IMR-90 (cell line): ENCODE results near the gene NUDCD3. TPM values are rescaled to one million over a fixed set of nuclear protein-coding genes. Genes with fewer than 3 reads are reported as not detected.

Experiments used
- ATAC-seq: fragments of 200-7000 bp; cut with Tn5 transposase; 2 replicates; pipeline ENCODE4 v1.9.1; 2020; ENCODE audit warnings: low read depth, mild to moderate bottlenecking, moderate library complexity
- BruUV-seq: library from RNA; stranded (reverse); fragments of 400-500 nt; replicated peaks from 2 replicates; lab custom pipeline; 2021; lab: Mats Ljungman, UMichigan
- CTCF ChIA-PET: fragments of 300-600 bp; formaldehyde crosslinking; extraction: SDS; loops from one replicate; lab custom pipeline; 2021; ENCODE audit warnings: antibody characterized with exemption; lab: Yijun Ruan, JAX
- POLR2A ChIA-PET: fragments of 300-600 bp; sonication (Branson Sonifier 250); formaldehyde crosslinking; loops from one replicate; lab custom pipeline; 2022; ENCODE audit warnings: antibody characterized with exemption; ENCODE audit not compliant: unreplicated experiment; lab: Charles Lee
- DNase-seq: peaks from one replicate; pipeline ENCODE4 v3.0.0; 2013
- H2AFZ ChIP-seq: replicated peaks from 2 replicates; pipeline ENCODE3; 2013; ENCODE audit warnings: low read length, mild to moderate bottlenecking; ENCODE audit not compliant: poor library complexity
- H2AK5ac ChIP-seq: 2 replicates; pipeline ENCODE4 v1.6.1; 2013; ENCODE audit warnings: low read depth, low read length, inconsistent platforms
- H2AK9ac ChIP-seq: replicated peaks from 2 replicates; pipeline ENCODE3; 2013; ENCODE audit warnings: mild to moderate bottlenecking, low read depth, low read length, moderate library complexity; ENCODE audit not compliant: poor library complexity
- H2BK120ac ChIP-seq: 2 replicates; pipeline ENCODE4 v1.6.1; 2013; ENCODE audit warnings: low read depth, low read length, inconsistent platforms
- H2BK15ac ChIP-seq: 3 replicates; pipeline ENCODE4 v1.6.1; 2013; ENCODE audit warnings: low read depth, low read length, inconsistent platforms
- H2BK20ac ChIP-seq: 2 replicates; pipeline ENCODE4 v1.6.1; 2013; ENCODE audit warnings: low read depth, mild to moderate bottlenecking, inconsistent platforms, low read length, moderate library complexity
- H2BK5ac ChIP-seq: 2 replicates; pipeline ENCODE4 v1.6.1; 2013; ENCODE audit warnings: mild to moderate bottlenecking, low read depth, low read length, inconsistent platforms; ENCODE audit not compliant: poor library complexity, severe bottlenecking
- H3K14ac ChIP-seq: replicated peaks from 2 replicates; pipeline ENCODE4 v1.6.1; 2013; ENCODE audit warnings: low read depth, low read length, inconsistent platforms
- H3K18ac ChIP-seq: 2 replicates; pipeline ENCODE4 v1.6.1; 2013; ENCODE audit warnings: low read depth, low read length, control low read depth
- H3K23ac ChIP-seq: 2 replicates; pipeline ENCODE4 v1.6.1; 2013; ENCODE audit warnings: low read depth, low read length, inconsistent platforms
- H3K27ac ChIP-seq: 2 replicates; pipeline ENCODE4 v1.5.1; 2013; ENCODE audit warnings: mild to moderate bottlenecking, control low read depth, low read length; ENCODE audit not compliant: insufficient read depth
- H3K27me3 ChIP-seq: 2 replicates; pipeline ENCODE4 v1.6.1; 2013; ENCODE audit warnings: low read length; ENCODE audit not compliant: control insufficient read depth, insufficient read depth
- H3K36me3 ChIP-seq: 2 replicates; pipeline ENCODE4 v1.6.1; 2013; ENCODE audit warnings: low read length, mixed read lengths; ENCODE audit not compliant: control insufficient read depth, insufficient read depth
- H3K4ac ChIP-seq: 2 replicates; pipeline ENCODE4 v1.6.1; 2013; ENCODE audit warnings: low read depth, low read length, inconsistent platforms
- H3K4me1 ChIP-seq: 2 replicates; pipeline ENCODE4 v1.6.1; 2013; ENCODE audit warnings: low read length, mixed read lengths; ENCODE audit not compliant: control insufficient read depth, insufficient read depth
- H3K4me2 ChIP-seq: 2 replicates; pipeline ENCODE4 v1.6.1; 2013; ENCODE audit warnings: low read depth, mild to moderate bottlenecking, control low read depth, low read length, moderate library complexity
- H3K4me3 ChIP-seq: 2 replicates; pipeline ENCODE4 v1.5.1; 2013; ENCODE audit warnings: low read depth, mild to moderate bottlenecking, control low read depth, low read length, moderate library complexity; ENCODE audit not compliant: insufficient read depth
- H3K56ac ChIP-seq: 2 replicates; pipeline ENCODE4 v1.6.1; 2013; ENCODE audit warnings: low read length, inconsistent platforms; ENCODE audit not compliant: insufficient read depth; ENCODE audit errors: extremely low read depth
- H3K79me1 ChIP-seq, 2 experiments: 2 replicates each; pipeline ENCODE4 v1.6.1; 2013; ENCODE audit warnings: low read length in 2 of 2, inconsistent platforms in 1 of 2, low read depth in 1 of 2
- H3K9ac ChIP-seq: 2 replicates; pipeline ENCODE4 v1.6.1; 2013; ENCODE audit warnings: low read depth, low read length, control low read depth
- H3K9me1 ChIP-seq: 2 replicates; pipeline ENCODE4 v1.6.1; 2013; ENCODE audit warnings: low read length, inconsistent platforms; ENCODE audit not compliant: insufficient read depth
- H3K9me3 ChIP-seq: 2 replicates; pipeline ENCODE4 v1.6.1; 2013; ENCODE audit warnings: low read length; ENCODE audit not compliant: control insufficient read depth, insufficient read depth
- H4K20me1 ChIP-seq: 2 replicates; pipeline ENCODE4 v1.6.1; 2013; ENCODE audit warnings: low read length, inconsistent platforms; ENCODE audit not compliant: insufficient read depth
- H4K5ac ChIP-seq: 2 replicates; pipeline ENCODE4 v1.6.1; 2013; ENCODE audit warnings: mild to moderate bottlenecking, low read depth, low read length, control low read depth
- H4K8ac ChIP-seq, 2 experiments: 2 replicates each; pipeline ENCODE4 v1.6.1; 2013; ENCODE audit warnings: low read depth in 2 of 2, low read length in 2 of 2, control low read depth in 1 of 2, inconsistent platforms in 1 of 2
- H4K91ac ChIP-seq: 2 replicates; pipeline ENCODE4 v1.6.1; 2013; ENCODE audit warnings: low read depth, low read length, inconsistent platforms; ENCODE audit not compliant: insufficient read depth
- BHLHE40 ChIP-seq: fragments of 150-350 bp; IDR thresholded peaks from 2 replicates; pipeline ENCODE4 v1.6.1; 2016; ENCODE audit warnings: mild to moderate bottlenecking, low read depth, low read length
- CEBPB ChIP-seq: IDR thresholded peaks from 2 replicates; pipeline ENCODE4 v1.6.1; 2012; ENCODE audit warnings: low read depth, low read length, improper control_type of control experiment
- CHD1 ChIP-seq: IDR thresholded peaks from 2 replicates; pipeline ENCODE4 v1.6.1; 2012; ENCODE audit warnings: low read depth, low read length, improper control_type of control experiment
- FOS ChIP-seq: fragments of 150-350 bp; IDR thresholded peaks from 2 replicates; pipeline ENCODE4 v1.6.1; 2016; ENCODE audit warnings: low read depth, low read length
- MAFK ChIP-seq: IDR thresholded peaks from 2 replicates; pipeline ENCODE4 v1.6.1; 2012; ENCODE audit warnings: low read depth, low read length, improper control_type of control experiment
- MAZ ChIP-seq: IDR thresholded peaks from 2 replicates; pipeline ENCODE4 v1.6.1; 2012; ENCODE audit warnings: low read depth, mild to moderate bottlenecking, low read length, improper control_type of control experiment, moderate library complexity, borderline replicate concordance
- MXI1 ChIP-seq: IDR thresholded peaks from 2 replicates; pipeline ENCODE4 v1.6.1; 2012; ENCODE audit warnings: low read depth, mild to moderate bottlenecking, low read length, moderate library complexity, borderline replicate concordance
- NFE2L2 ChIP-seq: fragments of 150-350 bp; IDR thresholded peaks from 2 replicates; pipeline ENCODE4 v1.6.1; 2016; ENCODE audit warnings: low read depth, mild to moderate bottlenecking, low read length
- POLR2A ChIP-seq: IDR thresholded peaks from 2 replicates; pipeline ENCODE4 v1.6.1; 2012; ENCODE audit warnings: mild to moderate bottlenecking, low read depth, low read length
- RAD21 ChIP-seq: IDR thresholded peaks from 2 replicates; pipeline ENCODE4 v1.6.1; 2012; ENCODE audit warnings: low read length, improper control_type of control experiment
- RCOR1 ChIP-seq: IDR thresholded peaks from 2 replicates; pipeline ENCODE4 v1.6.1; 2012; ENCODE audit warnings: mild to moderate bottlenecking, low read length, improper control_type of control experiment; ENCODE audit not compliant: insufficient replicate concordance
- RFX5 ChIP-seq: IDR thresholded peaks from 2 replicates; pipeline ENCODE4 v1.8.0; 2012; ENCODE audit warnings: low read depth, mild to moderate bottlenecking, low read length, moderate library complexity
- SMC3 ChIP-seq: fragments of 150-350 bp; IDR thresholded peaks from 2 replicates; pipeline ENCODE4 v1.6.1; 2016; ENCODE audit warnings: low read depth, mild to moderate bottlenecking, antibody characterized with exemption, low read length, moderate library complexity
- WGBS, 2 experiments: methylation state at CpG; one replicate each; pipeline versions ENCODE4 v1.1.5 to v1.1.7; 2013; ENCODE audit warnings: missing lambda C conversion rate in 2 of 2; ENCODE audit not compliant: insufficient read length in 1 of 2; ENCODE audit errors: extremely low coverage in 2 of 2; 5-methylcytosine and 5-hydroxymethylcytosine counted together
- dilution Hi-C: fragments of 300-500 bp; cut with HindIII; formaldehyde crosslinking; loops from one replicate; pipeline ENCODE4 v1.14.3; 2018; ENCODE audit warnings: low sequenced_read_pairs; ENCODE audit not compliant: unreplicated experiment
- in situ Hi-C: fragments of 300-500 bp; cut with MboI; formaldehyde crosslinking; loops from 3 replicates; pipeline ENCODE4 v1.14.3; 2019; ENCODE audit warnings: low sequenced_read_pairs, inconsistent platforms, mixed read lengths
- intact Hi-C: fragments of 100-400 bp; cut with micrococcal nuclease; formaldehyde crosslinking; loops from 2 replicates; pipeline ENCODE4 v1.10.0; 2022
- polyA plus RNA-seq, 3 experiments: library from polyadenylated mRNA; depleted of rRNA; stranded (reverse); fragments of >200 nt; gene quantifications; 2 replicates each; pipeline ENCODE4 v1.2.3, GENCODE V29; 2012; ENCODE audit warnings: low replicate concordance in 1 of 3
- total RNA-seq: library from RNA; depleted of rRNA; stranded (reverse); fragments of >200 nt; gene quantifications from 2 replicates; pipeline ENCODE4 v1.2.3, GENCODE V29; 2012
- TF ChIP-seq, protein P1 (sequence below): fragments of 150-350 bp; IDR thresholded peaks from 2 replicates; pipeline ENCODE4 v1.6.1; 2017; ENCODE audit warnings: mild to moderate bottlenecking, antibody characterized with exemption, low read length, low read depth
- TF ChIP-seq, protein P2 (sequence below): conservative IDR thresholded peaks from 2 replicates; pipeline ENCODE4 v1.5.1; 2012; ENCODE audit warnings: mild to moderate bottlenecking, low read depth, low read length, improper control_type of control experiment
- TF ChIP-seq, protein P3 (sequence below): fragments of 150-350 bp; IDR thresholded peaks from 2 replicates; pipeline ENCODE4 v1.6.1; 2016; ENCODE audit warnings: low read depth, mild to moderate bottlenecking, low read length, moderate library complexity, borderline replicate concordance

NUDCD3 gene
- total and polyA plus RNA-seq, 2 of the 4 experiments (the other 2 are of a cell fraction): 49.5 to 76.0 TPM

DNA sequence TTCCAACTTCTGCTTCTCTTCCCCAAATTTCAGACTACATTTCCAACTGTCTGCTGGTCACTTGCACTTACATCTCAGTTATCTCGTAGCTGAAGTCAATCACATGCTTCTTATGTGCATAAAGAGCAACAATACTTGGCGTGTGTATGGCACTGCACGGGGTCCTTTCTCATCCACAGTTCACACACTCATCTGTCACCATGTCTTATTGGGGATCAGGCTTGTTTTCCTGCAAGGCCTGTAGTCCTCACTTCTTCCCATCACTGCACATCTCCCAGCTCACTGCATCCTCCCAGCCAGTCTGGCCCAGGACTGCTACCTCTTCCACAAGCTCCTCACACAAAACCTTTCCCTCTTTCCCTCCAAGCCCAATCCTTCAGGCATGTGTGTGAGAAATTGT, 35.3 kb downstream of the NUDCD3 start:
- intact Hi-C loops: no loop called here
- H3K56ac ChIP-seq: no peak overlapping the region
- H4K5ac ChIP-seq: no peak overlapping the region
- H2AK9ac ChIP-seq: no peak overlapping the region
- ATAC-seq (no peak), DNase-seq (no peak)
- no peak overlapping the region for H3K14ac ChIP-seq
- in situ Hi-C loops: no loop called here
- peak overlapping the region; percentile 13; the same call in 1 of the 2 replicates for H3K23ac ChIP-seq
- ChIA-PET POLR2A (no interaction called here), CTCF (no interaction called here)
- H3K4ac ChIP-seq: no peak overlapping the region
- peaks cover 8% of the 10 kb centered on the region for H3K36me3 ChIP-seq
- WGBS, 2 experiments: 100% methylated on average over 2 of the region's 3 CpGs; no CpG with 5 or more reads in 1 of the 2 experiments
- no peak overlapping the region for H2BK120ac ChIP-seq
- no peak overlapping the region for H4K91ac ChIP-seq
- H3K4me1 ChIP-seq: 0 out of 2 replicates have a peak, but pooled peaks cover 2% of the 10 kb centered on the region
- H3K4me2 ChIP-seq: no peak overlapping the region
- H2AK5ac ChIP-seq: no peak overlapping the region
- no peak overlapping the region for H2BK20ac ChIP-seq
- no peak overlapping the region for H4K8ac ChIP-seq
- no peak overlapping the region for H3K18ac ChIP-seq
- no TSS peak for BruUV-seq
- peaks cover 7% of the 10 kb centered on the region for H4K20me1 ChIP-seq
- no peak for TF ChIP-seq MXI1
- no peak for TF ChIP-seq RFX5
- no peak for TF ChIP-seq MAZ
- TF ChIP-seq, protein P1, sequence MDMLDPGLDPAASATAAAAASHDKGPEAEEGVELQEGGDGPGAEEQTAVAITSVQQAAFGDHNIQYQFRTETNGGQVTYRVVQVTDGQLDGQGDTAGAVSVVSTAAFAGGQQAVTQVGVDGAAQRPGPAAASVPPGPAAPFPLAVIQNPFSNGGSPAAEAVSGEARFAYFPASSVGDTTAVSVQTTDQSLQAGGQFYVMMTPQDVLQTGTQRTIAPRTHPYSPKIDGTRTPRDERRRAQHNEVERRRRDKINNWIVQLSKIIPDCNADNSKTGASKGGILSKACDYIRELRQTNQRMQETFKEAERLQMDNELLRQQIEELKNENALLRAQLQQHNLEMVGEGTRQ: no peak
- TF ChIP-seq CEBPB: no peak
- no peak for TF ChIP-seq NFE2L2
- TF ChIP-seq POLR2A: no peak
- no peak for TF ChIP-seq CHD1
- no peak for TF ChIP-seq FOS
- TF ChIP-seq RCOR1: no peak
- TF ChIP-seq MAFK: no peak
- no peak for TF ChIP-seq BHLHE40
- no peak for TF ChIP-seq SMC3
- TF ChIP-seq, protein P2, sequence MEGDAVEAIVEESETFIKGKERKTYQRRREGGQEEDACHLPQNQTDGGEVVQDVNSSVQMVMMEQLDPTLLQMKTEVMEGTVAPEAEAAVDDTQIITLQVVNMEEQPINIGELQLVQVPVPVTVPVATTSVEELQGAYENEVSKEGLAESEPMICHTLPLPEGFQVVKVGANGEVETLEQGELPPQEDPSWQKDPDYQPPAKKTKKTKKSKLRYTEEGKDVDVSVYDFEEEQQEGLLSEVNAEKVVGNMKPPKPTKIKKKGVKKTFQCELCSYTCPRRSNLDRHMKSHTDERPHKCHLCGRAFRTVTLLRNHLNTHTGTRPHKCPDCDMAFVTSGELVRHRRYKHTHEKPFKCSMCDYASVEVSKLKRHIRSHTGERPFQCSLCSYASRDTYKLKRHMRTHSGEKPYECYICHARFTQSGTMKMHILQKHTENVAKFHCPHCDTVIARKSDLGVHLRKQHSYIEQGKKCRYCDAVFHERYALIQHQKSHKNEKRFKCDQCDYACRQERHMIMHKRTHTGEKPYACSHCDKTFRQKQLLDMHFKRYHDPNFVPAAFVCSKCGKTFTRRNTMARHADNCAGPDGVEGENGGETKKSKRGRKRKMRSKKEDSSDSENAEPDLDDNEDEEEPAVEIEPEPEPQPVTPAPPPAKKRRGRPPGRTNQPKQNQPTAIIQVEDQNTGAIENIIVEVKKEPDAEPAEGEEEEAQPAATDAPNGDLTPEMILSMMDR: no peak
- TF ChIP-seq RAD21: no peak
- TF ChIP-seq, protein P3, sequence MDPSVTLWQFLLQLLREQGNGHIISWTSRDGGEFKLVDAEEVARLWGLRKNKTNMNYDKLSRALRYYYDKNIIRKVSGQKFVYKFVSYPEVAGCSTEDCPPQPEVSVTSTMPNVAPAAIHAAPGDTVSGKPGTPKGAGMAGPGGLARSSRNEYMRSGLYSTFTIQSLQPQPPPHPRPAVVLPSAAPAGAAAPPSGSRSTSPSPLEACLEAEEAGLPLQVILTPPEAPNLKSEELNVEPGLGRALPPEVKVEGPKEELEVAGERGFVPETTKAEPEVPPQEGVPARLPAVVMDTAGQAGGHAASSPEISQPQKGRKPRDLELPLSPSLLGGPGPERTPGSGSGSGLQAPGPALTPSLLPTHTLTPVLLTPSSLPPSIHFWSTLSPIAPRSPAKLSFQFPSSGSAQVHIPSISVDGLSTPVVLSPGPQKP: no peak
- no peak overlapping the region for H2AFZ ChIP-seq
- no peak overlapping the region for H2BK15ac ChIP-seq
- H3K9me1 ChIP-seq: peaks cover 19% of the 10 kb centered on the region
- no peak overlapping the region for H3K4me3 ChIP-seq
- no peak overlapping the region for H3K27ac ChIP-seq
- no peak overlapping the region for H2BK5ac ChIP-seq
- no peak overlapping the region for H3K9ac ChIP-seq
- no peaks in the 10 kb centered on the region for H3K9me3 ChIP-seq
- peaks cover 46 to 65% of the 10 kb centered on the region in 2 experiments for H3K79me1 ChIP-seq
- dilution Hi-C loops: no loop called here
- no peaks in the 10 kb centered on the region for H3K27me3 ChIP-seq
